GM04503 (cell line): Measurements from ENCODE around the gene GRAMD1A.
"Not testable (repeated sequence)": the region's sequence is repeated elsewhere in the genome, so short reads cannot be mapped to it uniquely, and the experiment has no call there.

Source experiments
- DNase-seq: peaks from one replicate; pipeline ENCODE4 v3.0.0-alpha.2; 2012; ENCODE audit warnings: low read depth

GRAMD1A gene

DNA sequence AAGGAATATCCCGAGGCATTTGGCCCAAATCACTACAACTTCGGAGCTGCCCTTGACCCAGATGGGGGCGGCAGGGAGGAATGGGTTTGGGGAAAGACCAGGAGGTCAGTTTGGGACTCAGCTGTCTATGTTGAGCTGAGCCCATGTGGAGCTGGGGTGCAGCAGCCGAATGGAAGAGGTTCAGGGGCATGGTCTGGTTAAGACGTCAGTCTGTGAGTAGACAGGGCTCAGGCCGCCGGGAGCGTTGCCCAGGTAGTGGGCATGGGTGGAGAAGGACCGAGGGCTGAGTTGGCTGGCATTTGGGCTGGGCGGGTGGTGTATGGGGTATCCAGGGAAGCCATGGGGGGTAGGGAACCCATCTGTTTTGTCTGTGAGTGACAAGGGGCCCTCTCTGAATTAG, 20.9 kb downstream of the GRAMD1A start:
- DNase-seq, result no peak

DNA sequence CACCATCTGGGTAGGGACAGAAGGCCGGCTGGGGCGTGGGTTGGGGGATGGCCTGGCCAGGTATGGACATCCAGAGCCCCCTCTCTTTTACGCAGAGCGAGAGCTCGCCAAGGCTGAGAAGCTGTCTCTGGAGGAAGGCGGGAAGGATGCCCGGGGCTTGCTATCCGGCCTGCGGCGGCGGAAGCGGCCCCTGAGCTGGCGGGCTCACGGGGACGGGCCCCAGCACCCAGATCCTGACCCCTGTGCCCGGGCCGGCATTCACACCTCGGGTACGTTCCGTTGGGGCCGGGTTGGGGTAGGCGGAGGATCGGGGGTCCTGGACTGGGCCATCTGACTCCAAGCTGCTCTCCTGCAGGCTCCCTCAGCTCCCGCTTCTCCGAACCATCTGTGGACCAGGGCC, 21.5 kb downstream of the GRAMD1A start:
- no peak for DNase-seq

DNA sequence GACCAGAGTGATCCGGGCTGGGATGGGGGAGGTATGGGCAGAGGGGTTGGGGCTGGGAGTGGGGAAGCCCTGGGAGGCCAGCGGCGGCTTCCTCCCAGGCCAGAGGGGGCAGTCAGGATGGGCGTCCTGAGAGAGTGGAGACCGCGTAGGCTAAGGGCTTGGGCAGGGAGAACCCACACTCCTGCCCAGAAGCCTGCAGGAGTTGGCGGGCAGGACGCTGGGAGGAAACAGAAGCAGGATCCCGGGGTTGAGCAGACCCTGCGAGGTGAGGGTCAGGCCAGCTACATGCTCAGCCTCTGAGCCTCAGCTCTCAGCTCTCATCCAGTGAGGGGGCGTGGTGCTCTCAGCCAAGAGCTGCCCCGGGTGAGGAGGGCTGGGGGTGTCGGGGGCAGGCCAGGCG, 22.3 kb downstream of the GRAMD1A start:
- no peak for DNase-seq

DNA sequence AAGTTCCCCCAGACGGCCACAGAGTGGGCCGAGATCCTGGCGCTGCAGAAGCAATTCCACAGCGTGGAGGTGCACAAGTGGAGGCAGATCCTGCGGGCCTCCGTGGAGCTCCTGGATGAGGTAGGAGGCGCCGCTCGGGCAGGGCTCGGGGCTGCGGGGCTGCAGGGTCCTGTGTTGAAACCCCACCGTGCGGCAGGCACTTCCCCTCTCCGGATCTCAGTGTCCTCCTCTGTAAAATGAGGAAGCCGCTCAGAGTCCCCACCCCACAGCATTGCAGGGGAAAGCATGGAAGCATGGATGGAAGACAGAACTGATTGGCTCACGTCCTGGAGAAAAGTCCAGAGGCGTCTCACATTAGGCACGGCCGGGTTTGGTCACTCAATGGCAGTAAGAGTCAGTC, 23.3 kb downstream of the GRAMD1A start:
- DNase-seq, result no peak

DNA sequence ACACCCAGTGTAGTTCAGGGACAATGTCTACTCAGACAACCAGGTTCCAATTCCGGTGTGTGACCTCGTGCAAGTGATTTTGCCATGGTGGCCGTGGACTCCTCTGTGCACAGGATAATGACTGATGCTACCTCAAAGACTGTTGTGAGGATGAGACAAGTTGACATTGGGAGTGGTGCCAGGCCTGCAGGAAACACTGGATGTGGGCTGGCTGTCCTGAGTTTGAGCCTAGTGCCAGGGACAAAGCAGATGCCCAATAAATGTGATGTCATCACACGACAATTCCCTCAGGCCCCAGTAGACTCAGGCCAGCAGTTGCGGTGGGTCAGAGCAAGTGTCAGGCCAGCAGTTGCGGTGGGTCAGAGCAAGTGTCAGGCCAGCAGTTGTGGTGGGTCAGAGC, 24.0 kb downstream of the GRAMD1A start:
- DNase-seq, result no peak

DNA sequence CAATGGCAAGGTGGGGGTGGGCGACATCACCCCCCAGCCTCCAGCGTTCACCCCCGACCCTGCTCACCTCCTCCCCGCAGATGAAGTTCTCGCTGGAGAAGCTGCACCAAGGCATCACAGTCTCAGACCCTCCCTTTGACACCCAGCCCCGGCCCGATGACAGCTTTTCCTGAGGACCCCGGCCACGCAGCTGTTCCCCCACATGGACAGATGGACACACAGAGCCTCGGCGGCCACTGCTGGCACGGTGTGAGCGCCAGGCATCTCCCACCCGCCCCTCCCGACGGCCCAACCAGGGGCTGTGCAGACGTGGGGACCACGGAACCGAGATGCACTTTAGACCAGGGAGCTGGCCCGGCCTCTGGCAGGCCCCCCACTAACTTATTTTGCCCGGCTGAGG, 25.8 kb downstream of the GRAMD1A start:
- DNase-seq, result no peak

DNA sequence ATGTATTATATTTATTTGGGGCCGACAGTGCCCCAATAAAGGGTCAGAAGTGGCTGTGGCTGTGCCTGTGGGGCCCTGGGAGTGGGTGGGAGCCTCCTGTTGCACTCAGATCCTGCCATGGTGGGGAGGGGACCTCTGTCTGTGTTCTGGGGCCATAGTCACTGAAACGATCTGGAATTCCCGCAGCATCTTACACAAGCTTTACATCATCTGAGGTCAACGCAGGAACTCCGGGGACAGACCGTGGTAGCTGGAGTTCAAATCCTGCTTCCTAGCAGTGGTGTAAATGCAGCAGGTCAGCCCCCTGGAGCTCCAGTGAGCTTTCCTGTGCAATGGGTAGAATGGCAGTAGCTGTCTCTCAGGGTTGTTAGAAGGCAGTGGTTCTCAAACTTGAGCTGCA, 26.3 kb downstream of the GRAMD1A start:
- DNase-seq, result no peak

DNA sequence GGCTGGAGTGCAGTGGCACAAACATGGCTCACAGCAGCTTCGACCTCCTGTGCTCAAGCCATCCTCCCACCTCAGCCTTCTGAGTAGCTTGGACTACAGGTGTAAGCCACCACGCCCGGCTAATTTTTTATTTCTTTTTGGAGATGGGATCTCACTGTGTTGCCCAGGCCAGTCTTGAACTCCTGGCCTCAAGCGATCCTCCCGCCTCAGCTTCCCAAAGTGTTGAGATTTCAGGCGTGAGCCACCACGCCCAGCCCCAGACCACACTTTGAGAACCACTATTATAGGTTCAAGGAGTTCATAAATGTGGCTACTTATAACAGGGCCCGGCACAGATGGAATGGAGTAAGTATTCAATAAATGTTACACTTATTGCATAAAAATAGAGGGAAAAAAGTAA, 26.9 kb downstream of the GRAMD1A start:
- DNase-seq, result no peak

DNA sequence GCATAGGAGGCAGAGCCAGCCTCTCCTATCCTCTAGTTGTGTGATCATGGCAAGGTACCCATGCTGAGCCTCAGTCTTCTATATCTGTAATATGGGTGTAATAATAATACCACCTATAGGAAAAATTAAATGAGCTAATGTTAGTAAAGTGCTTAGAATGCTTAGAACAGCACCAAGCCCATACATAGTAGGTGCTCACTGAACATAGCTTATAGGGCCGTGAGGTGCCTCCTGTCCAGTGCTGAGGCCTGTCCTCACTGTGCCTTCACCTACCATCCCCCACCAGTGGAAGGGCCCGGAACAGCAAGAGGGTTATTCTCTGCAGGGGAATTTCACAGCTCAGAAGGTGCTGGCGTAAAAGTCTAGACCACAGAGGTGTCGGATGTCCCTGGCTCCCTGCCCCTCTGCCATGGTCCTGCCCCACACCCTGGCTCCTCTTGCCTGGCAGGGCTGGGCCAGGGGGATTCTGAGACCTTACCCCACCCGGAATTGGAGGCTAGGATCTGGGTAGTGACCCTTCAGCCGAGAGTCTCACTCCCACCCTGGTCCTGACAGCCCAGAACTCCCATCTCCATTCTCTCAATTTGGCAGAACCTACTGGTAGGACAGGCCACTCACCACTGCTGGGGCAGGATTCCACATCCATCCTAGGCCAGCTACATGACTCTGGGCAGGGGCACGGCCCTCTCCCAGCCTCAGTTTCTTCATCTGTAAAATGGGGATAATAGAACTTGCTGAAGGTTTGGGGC, 27.9 kb downstream of the GRAMD1A start:
- DNase-seq, result no peak

DNA sequence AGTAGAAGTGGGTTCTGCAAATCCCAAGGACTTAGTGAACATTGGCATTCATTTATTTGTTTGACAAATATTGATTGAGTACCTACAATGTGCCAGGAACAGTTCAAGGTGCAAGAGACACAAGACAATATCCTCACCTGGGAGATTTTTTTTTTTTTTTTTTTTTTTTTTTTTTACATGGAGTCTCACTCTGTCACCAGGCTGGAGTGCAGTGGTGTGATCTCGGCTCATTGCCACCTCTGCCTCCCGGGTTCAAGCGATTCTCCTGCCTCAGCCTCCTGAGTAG, 28.4 kb downstream of the GRAMD1A start:
- not testable (repeated sequence) for DNase-seq

DNA sequence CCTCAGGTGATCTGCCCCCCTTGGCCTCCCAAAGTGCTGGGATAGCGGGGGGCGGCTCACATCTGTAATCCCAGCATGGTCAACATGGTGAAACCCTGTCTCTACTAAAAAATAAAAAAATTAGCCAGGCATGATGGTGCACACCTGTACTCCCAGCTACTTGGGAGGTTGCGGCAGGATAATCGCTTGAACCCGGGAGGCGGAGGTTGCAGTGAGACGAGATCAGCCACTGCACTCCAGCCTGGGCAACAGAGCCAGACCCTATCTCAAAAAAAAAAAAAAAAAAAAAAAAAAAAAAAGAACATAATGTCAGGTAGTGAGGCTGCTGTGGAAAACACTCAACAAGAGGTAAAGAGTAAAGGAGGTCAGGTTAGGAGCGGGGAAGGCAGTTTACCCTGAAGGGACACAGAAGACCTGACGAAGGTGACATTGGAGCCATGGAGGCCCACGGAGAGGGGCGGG, 29.2 kb downstream of the GRAMD1A start:
- not testable (repeated sequence) for DNase-seq

DNA sequence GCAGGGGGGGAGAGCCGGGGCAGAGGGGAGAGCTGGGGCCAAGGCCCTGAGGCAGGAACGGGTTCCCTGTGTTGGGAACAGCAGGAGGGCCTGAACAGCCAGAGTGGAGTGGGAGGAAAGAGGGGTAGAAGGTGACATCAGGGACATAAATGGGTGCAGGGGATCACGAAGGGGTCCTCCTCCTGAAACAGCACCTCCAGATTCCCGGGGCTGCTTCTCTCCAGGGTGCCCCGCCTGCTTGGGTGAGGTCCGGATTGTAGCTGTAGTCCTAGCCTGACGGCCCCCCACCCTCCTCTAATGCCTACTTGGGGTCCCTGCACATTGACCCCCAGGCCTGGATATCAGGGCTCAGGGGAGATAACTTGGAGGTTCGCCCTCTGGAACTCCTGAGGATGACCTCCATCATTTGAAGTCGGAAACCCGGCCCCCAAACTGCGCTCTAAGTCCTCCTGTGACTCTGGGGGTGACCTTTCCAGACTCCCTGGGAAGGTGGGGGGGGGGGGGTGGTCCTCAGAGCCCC, 29.7 kb downstream of the GRAMD1A start:
- DNase-seq, result no peak

DNA sequence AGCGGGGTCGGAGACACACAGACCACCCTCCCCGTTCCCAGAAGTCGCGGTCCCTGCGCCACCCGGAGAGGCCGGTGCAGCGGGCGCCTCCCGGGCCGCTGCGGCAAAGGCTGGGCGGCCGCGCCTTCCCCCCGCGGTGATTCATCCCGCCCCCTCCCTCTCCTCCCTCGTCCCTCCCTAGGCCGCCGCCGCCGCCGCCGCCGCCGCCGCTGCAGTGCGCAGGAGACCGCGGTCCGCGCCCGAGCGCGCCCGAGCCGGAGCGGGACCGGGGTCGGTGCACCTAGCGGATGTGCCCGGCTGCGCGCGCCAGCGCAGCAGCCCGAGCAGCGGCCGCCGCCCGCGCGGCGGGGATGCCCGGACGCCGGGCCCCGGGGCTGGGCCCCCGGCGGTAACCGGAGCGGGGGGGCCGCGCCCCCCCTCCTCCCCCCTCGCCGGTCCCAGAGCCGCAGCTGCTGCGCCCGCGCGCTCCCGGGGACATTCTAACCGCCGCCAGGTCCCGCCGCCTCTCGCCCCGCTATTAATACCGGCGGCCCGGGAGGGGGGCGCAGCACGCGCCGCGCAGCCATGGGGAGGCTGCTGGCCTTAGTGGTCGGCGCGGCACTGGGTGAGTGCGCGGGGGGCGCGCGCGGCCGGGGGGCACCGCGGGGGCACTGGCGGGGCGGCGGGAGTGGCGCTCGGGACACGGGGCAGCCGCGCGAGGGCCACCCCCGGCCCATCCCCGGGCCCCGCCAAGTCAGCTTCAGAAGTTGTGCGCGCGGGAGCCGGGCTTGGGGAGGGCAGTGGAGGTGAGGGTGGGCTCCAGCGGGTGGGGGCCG, 30.3 kb downstream of the GRAMD1A start, which contains the start of gene SCN1B:
Gene SCN1B (plus strand): TSS at position 214 of the 815 bp plus-strand sequence. CDS start 351 bp downstream, at position 565.
- no peak for DNase-seq

DNA sequence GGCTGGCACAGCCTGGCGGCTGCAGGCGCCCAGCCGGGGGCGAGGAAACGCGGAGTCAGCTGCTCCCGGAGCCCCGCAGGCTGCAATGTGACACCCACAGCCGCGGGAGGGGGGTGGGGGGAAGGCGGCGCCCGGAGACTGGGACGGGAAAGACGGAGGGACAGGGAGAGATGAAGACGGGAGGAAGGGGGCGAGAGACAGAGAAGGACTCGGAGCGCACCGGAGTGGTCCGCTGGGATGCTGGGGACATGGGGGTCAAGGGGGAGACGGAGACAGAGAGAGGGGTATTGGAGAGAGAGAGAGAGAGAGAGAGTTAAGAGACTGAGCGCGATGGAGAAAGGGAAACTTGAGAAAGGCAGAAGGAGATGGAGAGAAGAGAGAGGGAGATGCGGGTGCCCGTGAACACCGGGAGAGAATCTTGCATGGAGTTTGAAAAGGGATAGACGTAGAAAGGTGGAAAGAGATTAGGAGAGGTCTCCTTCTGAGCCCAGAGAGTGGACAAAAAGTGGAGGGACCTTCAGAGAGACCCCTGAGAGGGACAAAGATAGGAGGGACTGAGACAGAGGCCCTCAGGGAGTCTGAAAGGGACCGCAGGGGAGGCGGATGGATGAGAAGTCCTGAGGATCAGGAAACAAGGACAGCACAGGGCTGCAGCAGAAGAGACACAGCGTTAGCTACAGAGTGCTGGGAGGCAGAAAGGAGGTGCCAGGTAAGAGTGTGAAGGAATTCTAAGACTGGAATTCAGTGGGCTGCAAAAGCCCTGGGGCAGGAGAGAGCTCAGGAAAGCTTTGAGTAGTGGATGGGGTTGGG, 31.2 kb downstream of the GRAMD1A start:
- DNase-seq, result no peak

DNA sequence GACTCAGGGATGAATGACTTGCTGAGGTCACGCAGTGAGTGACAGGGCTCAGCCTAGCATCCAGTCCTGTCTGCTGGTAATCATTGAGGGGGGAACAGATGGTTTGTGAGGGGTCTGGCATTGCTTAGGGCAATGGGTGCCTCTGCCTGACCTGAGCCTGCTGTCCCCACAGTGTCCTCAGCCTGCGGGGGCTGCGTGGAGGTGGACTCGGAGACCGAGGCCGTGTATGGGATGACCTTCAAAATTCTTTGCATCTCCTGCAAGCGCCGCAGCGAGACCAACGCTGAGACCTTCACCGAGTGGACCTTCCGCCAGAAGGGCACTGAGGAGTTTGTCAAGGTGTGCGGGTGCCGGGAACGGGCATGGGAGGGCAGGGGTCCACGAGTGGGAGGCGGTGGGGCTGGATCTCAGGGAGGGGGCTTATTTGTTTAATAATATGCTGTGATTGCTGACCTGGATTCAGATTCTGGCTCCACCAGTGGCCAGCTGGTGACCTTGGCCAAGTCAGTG, 32.3 kb downstream of the GRAMD1A start:
- DNase-seq, result no peak

DNA sequence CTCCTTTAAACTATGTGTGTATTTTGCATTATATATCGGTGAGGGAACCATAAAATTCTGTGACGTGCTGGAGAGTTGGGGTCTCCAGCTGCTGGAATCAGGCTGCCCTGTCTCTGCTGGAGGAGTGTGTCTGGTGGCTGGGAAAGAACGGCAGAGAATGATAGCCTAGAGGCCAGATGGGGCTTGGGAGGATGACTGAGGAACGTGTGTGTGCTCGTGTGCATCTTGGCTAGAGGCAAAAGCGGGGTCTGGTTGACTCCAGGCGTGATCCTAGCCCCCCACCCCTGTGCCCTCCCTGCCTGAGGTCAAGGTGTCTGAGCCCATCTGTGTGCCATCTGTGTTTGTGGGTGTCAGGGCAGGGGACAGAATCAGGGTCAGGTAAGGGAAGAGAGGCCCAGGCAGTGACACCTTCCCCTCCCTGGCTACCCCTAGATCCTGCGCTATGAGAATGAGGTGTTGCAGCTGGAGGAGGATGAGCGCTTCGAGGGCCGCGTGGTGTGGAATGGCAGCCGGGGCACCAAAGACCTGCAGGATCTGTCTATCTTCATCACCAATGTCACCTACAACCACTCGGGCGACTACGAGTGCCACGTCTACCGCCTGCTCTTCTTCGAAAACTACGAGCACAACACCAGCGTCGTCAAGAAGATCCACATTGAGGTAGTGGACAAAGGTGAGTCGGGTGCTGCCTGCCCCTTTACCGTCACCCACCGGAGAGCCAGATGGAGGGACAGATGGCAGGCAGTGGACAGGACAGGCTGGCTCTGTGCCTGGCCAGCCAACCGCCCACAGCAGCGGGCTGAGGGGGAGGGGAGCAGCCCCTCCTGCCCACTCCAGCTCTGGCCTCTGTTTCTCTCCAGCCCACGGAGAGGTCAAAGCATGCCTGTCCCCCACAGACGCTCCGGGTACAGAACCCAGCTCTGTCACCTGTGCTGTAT, 33.2 kb downstream of the GRAMD1A start:
- no peak for DNase-seq

DNA sequence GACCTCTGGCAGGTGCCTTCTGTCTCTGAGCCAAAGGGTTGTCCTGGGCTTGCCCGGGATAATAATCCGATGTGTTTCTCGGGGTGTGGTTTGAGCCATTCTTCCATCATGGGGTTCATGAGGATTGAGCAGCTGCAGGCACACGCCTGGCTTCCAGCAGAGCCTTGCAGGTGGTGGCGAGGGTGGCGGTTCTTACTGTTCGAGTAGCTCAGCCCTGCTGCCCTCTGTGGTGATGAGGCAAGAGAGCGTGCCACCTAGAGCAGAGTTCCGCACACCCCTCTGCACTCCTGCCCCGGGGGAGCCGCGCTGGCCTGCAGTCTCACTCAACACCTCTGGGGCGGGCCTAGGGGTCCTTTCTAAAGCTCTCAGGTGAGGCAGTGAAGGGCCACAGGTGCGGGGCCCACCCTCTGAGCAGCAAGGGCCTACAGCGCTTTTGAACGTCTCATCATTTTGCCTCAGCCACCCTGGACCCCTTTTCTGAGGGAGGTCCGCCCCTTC, 33.9 kb downstream of the GRAMD1A start:
- no peak for DNase-seq

DNA sequence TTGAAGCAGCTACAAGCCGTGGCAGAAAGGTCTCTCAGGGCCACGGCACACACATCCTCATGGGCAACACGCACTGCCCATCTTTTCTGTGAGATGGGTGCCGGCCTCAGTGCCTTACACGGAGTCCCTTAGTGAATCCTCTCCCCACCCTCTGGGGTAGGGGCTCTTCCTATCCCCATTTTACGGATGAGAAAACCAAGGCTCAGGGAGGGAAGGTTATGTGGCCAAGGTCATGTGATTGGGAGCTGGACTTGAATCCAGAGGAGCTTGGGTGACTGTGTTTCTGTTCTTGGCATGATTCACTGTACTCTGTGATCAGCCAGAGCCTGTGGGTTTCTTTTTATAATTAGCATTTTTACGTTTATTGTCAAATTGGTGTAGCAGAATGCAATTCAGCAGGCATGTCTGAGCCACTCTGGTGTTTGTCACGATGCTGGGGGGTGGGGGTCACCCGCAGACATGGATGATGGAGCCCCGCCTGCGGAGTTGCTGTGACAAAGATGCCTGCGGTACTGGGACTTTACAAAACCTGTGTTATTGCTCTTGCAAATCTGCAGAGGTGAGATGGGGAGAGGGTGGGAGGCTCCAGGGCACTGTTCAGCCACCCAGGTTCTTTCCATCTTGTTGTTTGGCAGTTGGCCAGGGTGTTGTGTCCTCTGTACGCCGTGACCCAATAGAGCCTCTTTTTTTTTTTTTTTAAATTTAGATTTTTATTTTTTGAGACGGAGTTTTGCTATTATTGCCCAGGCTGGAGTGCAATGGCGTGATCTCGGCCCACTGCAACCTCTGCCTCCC, 34.7 kb downstream of the GRAMD1A start:
- no peak for DNase-seq

DNA sequence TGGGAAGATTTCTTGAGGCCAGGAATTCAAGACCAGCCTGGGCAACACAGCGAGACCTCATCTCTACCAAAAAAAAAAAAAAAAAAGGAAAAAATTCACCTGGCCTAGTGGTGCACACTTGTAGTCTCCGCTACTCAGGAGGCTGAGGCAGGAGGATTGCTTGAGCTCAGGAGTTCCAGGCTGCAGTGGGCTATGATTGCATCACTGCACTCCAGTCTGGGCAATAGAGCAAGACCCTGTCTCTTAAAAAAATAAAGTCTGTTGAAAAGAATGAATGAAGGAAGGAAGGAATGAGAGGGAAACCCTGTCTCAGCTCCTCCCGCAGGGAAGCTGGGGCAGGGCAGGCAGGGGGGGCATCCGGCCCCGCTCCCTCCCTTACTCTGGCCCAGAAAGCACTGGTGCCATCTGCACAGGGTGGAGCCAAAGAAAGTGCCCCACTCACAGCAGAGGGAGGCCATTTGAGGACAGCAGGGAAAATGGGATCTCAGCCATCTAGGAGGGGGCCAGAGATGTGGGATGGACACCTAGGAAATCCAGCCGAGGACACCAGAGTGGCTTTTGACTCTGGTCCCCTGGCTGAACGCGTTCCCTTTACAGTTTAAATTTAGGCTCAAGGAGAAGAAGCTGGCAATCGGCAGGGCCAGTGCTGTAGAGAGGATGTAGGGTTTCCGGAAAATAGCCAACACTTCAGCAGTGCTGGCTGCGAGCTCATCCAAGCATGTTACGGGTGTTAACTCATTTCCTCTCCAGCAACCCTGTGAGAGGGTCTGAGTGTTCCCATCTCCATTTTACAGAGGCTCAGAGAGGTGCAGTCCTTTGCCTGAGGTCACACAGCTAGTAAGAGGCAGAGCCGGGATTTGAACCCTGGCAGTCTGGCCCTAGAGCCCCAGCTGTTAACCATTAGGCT, 37.8 kb downstream of the GRAMD1A start:
- DNase-seq, result no peak
